Smooth muscle cell (in vitro differentiated cells): ENCODE measurements around the gene NID2. TPM values are rescaled to one million over a fixed set of nuclear protein-coding genes. Genes with fewer than 3 reads are reported as not detected.
A peak's percentile ranks its signal among the peaks of the same experiment; 100 is the strongest.

ENCODE experiments used
- DNase-seq: peaks from one replicate; lab custom pipeline; 2025; ENCODE audit not compliant: unreplicated experiment; lab: John Stamatoyannopoulos, UW
- H2AFZ ChIP-seq: fragments of 200-600 bp; sonication (generic); 2 replicates; pipeline ENCODE4 v1.6.0; 2016; ENCODE audit warnings: antibody characterized with exemption, low read depth, mild to moderate bottlenecking
- H3F3A ChIP-seq: fragments of 200-600 bp; sonication (generic); 2 replicates; pipeline ENCODE4 v1.6.0; 2017; ENCODE audit warnings: antibody characterized with exemption, low read depth
- H3K27ac ChIP-seq: fragments of 200-600 bp; sonication (generic); 2 replicates; pipeline ENCODE4 v1.5.1; 2016; ENCODE audit warnings: low read depth, mild to moderate bottlenecking
- H3K27me3 ChIP-seq: fragments of 200-600 bp; sonication (generic); 2 replicates; pipeline ENCODE4 v1.6.1; 2016; ENCODE audit warnings: low read depth, mild to moderate bottlenecking
- H3K36me3 ChIP-seq: fragments of 200-600 bp; sonication (generic); 2 replicates; pipeline ENCODE4 v1.5.1; 2016; ENCODE audit warnings: low read depth
- H3K4me1 ChIP-seq: fragments of 200-600 bp; sonication (generic); 2 replicates; pipeline ENCODE4 v1.5.1; 2016; ENCODE audit warnings: low read depth
- H3K4me2 ChIP-seq: fragments of 200-600 bp; sonication (generic); 2 replicates; pipeline ENCODE4 v1.6.0; 2016; ENCODE audit warnings: mild to moderate bottlenecking
- H3K4me3 ChIP-seq: fragments of 200-600 bp; sonication (generic); 2 replicates; pipeline ENCODE4 v1.5.1; 2016; ENCODE audit warnings: mild to moderate bottlenecking
- H3K79me2 ChIP-seq: fragments of 200-600 bp; sonication (generic); 2 replicates; pipeline ENCODE4 v1.6.0; 2016; ENCODE audit warnings: low read depth, mild to moderate bottlenecking
- H3K9ac ChIP-seq: fragments of 200-600 bp; sonication (generic); 2 replicates; pipeline ENCODE4 v1.6.0; 2016; ENCODE audit warnings: low read depth
- H3K9me3 ChIP-seq: fragments of 200-600 bp; sonication (generic); replicated peaks from 2 replicates; pipeline ENCODE4 v1.5.1; 2016; ENCODE audit warnings: low read depth
- H4K20me1 ChIP-seq: fragments of 200-600 bp; sonication (generic); 2 replicates; pipeline ENCODE4 v1.6.0; 2016; ENCODE audit warnings: low read depth
- WGBS: methylation state at CpG from one replicate; pipeline ENCODE4 v1.1.7; 2016; ENCODE audit warnings: low lambda C conversion rate; 5-methylcytosine and 5-hydroxymethylcytosine counted together
- polyA plus RNA-seq: library from polyadenylated mRNA; unstranded; fragments of >200 nt; fragmentation: Nextera tagmentation; extraction: Ambion mirVana; gene quantifications from 2 replicates; pipeline ENCODE4 v1.2.1, GENCODE V29; 2016
- total RNA-seq: library from RNA; depleted of rRNA; stranded (reverse); fragments of >200 nt; gene quantifications from 2 replicates; pipeline ENCODE4 v1.2.3, GENCODE V29; 2014
- TF ChIP-seq, protein P1 (sequence below): fragments of 200-600 bp; sonication (generic); IDR thresholded peaks from 2 replicates; pipeline ENCODE4 v1.5.1; 2017; ENCODE audit warnings: borderline replicate concordance, mild to moderate bottlenecking, antibody characterized with exemption; ENCODE audit not compliant: insufficient read depth, poor library complexity, severe bottlenecking

Gene NID2
- total and polyA plus RNA-seq, 2 experiments from 2014 or later: 196 to 229 TPM

- TF ChIP-seq, protein P1, sequence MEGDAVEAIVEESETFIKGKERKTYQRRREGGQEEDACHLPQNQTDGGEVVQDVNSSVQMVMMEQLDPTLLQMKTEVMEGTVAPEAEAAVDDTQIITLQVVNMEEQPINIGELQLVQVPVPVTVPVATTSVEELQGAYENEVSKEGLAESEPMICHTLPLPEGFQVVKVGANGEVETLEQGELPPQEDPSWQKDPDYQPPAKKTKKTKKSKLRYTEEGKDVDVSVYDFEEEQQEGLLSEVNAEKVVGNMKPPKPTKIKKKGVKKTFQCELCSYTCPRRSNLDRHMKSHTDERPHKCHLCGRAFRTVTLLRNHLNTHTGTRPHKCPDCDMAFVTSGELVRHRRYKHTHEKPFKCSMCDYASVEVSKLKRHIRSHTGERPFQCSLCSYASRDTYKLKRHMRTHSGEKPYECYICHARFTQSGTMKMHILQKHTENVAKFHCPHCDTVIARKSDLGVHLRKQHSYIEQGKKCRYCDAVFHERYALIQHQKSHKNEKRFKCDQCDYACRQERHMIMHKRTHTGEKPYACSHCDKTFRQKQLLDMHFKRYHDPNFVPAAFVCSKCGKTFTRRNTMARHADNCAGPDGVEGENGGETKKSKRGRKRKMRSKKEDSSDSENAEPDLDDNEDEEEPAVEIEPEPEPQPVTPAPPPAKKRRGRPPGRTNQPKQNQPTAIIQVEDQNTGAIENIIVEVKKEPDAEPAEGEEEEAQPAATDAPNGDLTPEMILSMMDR: no peak
- H3K4me1 ChIP-seq: peaks cover 20% of the 10 kb centered on the region
- H3K27ac ChIP-seq: no peak overlapping the region
- H3K9me3 ChIP-seq: no peaks in the 10 kb centered on the region
- H3K4me2 ChIP-seq: no peak overlapping the region
- WGBS: 84% methylated on average over 6 of the region's 6 CpGs
- peaks cover 61% of the 10 kb centered on the region for H3K79me2 ChIP-seq
- H2AFZ ChIP-seq: no peak overlapping the region
- H3K4me3 ChIP-seq: no peak overlapping the region
- H3K27me3 ChIP-seq: no peaks in the 10 kb centered on the region
- peaks cover 14% of the 10 kb centered on the region for H3F3A ChIP-seq
- peaks cover 12% of the 10 kb centered on the region for H4K20me1 ChIP-seq
- H3K9ac ChIP-seq: no peak overlapping the region
- DNase-seq: no peak
- H3K36me3 ChIP-seq: peaks cover 4% of the 10 kb centered on the region
Measured at GRCh38 chr14:52060080-52060479, 8.8 kb downstream of the NID2 start.

GRCh38 chr14:52059649-52060048 lies 9.2 kb downstream of the NID2 start:
- Histone ChIP-seq H3K9me3 (no peaks in the 10 kb centered on the region), H3K79me2 (peaks cover 66% of the 10 kb centered on the region)

DNA sequence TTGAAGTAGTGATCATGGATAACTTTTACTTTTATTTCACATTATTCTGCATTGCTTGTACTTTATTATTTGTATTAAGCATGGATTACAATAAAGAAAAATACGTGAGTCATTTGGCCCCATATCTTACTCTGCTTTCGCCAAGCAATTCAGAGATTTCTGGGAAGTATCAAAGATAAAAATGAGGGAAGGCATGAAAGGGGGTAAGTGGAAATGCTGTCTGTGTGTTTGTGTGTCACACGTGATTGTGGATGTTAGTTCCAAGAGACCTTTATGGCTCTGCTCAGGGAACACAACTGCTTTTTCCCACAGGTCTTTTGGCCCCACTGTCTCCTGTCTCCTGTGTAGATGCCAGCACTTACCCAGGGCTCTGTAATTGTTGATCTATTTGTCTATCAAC lies 10.5 kb downstream of the NID2 start:
- peaks cover 18% of the 10 kb centered on the region for H3F3A ChIP-seq
- H3K4me3 ChIP-seq: no peak overlapping the region
- H3K79me2 ChIP-seq: peaks cover 61% of the 10 kb centered on the region
- peaks cover 4% of the 10 kb centered on the region for H3K36me3 ChIP-seq
- H2AFZ ChIP-seq: no peak overlapping the region
- H3K4me1 ChIP-seq: peaks cover 20% of the 10 kb centered on the region
- no peaks in the 10 kb centered on the region for H3K9me3 ChIP-seq
- WGBS: 75% methylated on average over 3 of the region's 3 CpGs
- no peak for DNase-seq
- peaks cover 12% of the 10 kb centered on the region for H4K20me1 ChIP-seq
- H3K9ac ChIP-seq: no peak overlapping the region
- H3K27ac ChIP-seq: no peak overlapping the region
- H3K4me2 ChIP-seq: no peak overlapping the region
- TF ChIP-seq, protein P1: no peak
- no peaks in the 10 kb centered on the region for H3K27me3 ChIP-seq

More at GRCh38 chr14:52059649-52060048, 9.2 kb downstream of the NID2 start:
- H3K4me1 ChIP-seq: peaks cover 20% of the 10 kb centered on the region
- H3K27me3 ChIP-seq: no peaks in the 10 kb centered on the region
- no peak overlapping the region for H3K4me3 ChIP-seq
- no peak overlapping the region for H3K9ac ChIP-seq
- no peak overlapping the region for H3K4me2 ChIP-seq
- H3K27ac ChIP-seq: no peak overlapping the region
- peaks cover 4% of the 10 kb centered on the region for H3K36me3 ChIP-seq
- DNase-seq: no peak
- peaks cover 12% of the 10 kb centered on the region for H4K20me1 ChIP-seq
- peaks cover 18% of the 10 kb centered on the region for H3F3A ChIP-seq
- no peak overlapping the region for H2AFZ ChIP-seq
- TF ChIP-seq, protein P1: no peak

GRCh38 chr14:52055167-52055566 lies 13.7 kb downstream of the NID2 start:
- Histone ChIP-seq H3F3A (peaks cover 17% of the 10 kb centered on the region), H2AFZ (no peak overlapping the region), H3K27ac (peak overlapping the region; percentile 68), H3K9me3 (no peaks in the 10 kb centered on the region), H3K4me3 (no peak overlapping the region), H3K36me3 (peaks cover 4% of the 10 kb centered on the region), H4K20me1 (peaks cover 15% of the 10 kb centered on the region), H3K79me2 (peaks cover 56% of the 10 kb centered on the region), H3K27me3 (no peaks in the 10 kb centered on the region), H3K4me2 (peak overlapping the region; percentile 66), H3K9ac (no peak overlapping the region), H3K4me1 (peaks cover 12% of the 10 kb centered on the region)
- TF ChIP-seq, protein P1: no peak
- WGBS: 77% methylated on average over 2 of the region's 2 CpGs
- no peak for DNase-seq
